A549 (cell line): ENCODE results near the gene PRKG1. TPM values are rescaled to one million over a fixed set of nuclear protein-coding genes. Genes with fewer than 3 reads are reported as not detected.

Source experiments
- ATAC-seq, 2 experiments: fragments of 200-7000 bp in 1 of 2; fragments of >200 bp in 1 of 2; cut with Nextera tagmentation in 1 of 2; cut with Tn5 transposase in 1 of 2; 3 replicates each; pipeline versions ENCODE4 v1.8.0 to v1.9.1; 2018 to 2020; ENCODE audit warnings: mild to moderate bottlenecking in 1 of 2, moderate library complexity in 1 of 2
- CTCF ChIA-PET: fragments of 300-600 bp; sonication (Branson Sonifier 250); formaldehyde crosslinking; extraction: SDS; loops from one replicate; lab custom pipeline; 2021; ENCODE audit warnings: antibody characterized with exemption, inconsistent platforms; lab: Yijun Ruan, JAX
- POLR2A ChIA-PET: fragments of 350-600 bp; formaldehyde crosslinking; extraction: SDS; loops from one replicate; lab custom pipeline; 2021; ENCODE audit warnings: antibody characterized with exemption, inconsistent platforms; lab: Yijun Ruan, JAX
- DNase-seq, 2 experiments: peaks; one replicate each; pipeline versions ENCODE4 v3.0.0 to v3.0.0-alpha.2; 2011 to 2016; ENCODE audit warnings: low read depth in 1 of 2, low spot score in 1 of 2
- FAIRE-seq: peaks from 2 replicates; lab custom pipeline; 2011; peaks lifted over from hg19 to GRCh38; lab: Jason Lieb, UNC
- H3K27ac ChIP-seq, 2 experiments: fragments of >200 bp; sonication (Bioruptor Twin); formaldehyde crosslinking; 3 replicates each; pipeline ENCODE4 v1.5.1; 2016 to 2017
- H3K4me1 ChIP-seq: fragments of >200 bp; sonication (Bioruptor Twin); formaldehyde crosslinking; 3 replicates; pipeline ENCODE4 v1.6.1; 2016
- H3K4me2 ChIP-seq: fragments of >200 bp; sonication (Bioruptor Twin); formaldehyde crosslinking; 3 replicates; pipeline ENCODE4 v1.6.1; 2016
- H3K4me3 ChIP-seq: fragments of >200 bp; sonication (Bioruptor Twin); formaldehyde crosslinking; 3 replicates; pipeline ENCODE4 v1.5.1; 2016
- H3K9me3 ChIP-seq: fragments of >200 bp; sonication (Bioruptor Twin); formaldehyde crosslinking; 3 replicates; pipeline ENCODE4 v1.6.1; 2016
- CBX2 ChIP-seq: fragments of 200-600 bp; sonication (generic); IDR thresholded peaks from 2 replicates; pipeline ENCODE4 v1.6.1; 2016; ENCODE audit warnings: low read depth, mild to moderate bottlenecking, borderline replicate concordance
- CTCF ChIP-seq: fragments of >200 bp; sonication (Bioruptor Twin); formaldehyde crosslinking; IDR thresholded peaks from 3 replicates; pipeline ENCODE4 v1.5.1; 2016
- ESRRA ChIP-seq: fragments of 150-350 bp; IDR thresholded peaks from 2 replicates; pipeline ENCODE4 v1.6.1; 2014; ENCODE audit warnings: mild to moderate bottlenecking, low read length, borderline replicate concordance
- FOSL2 ChIP-seq, 2 experiments: fragments of 450-650 bp in 1 of 2; fragments of >200 bp in 1 of 2; sonication (Bioruptor Twin) in 1 of 2; formaldehyde crosslinking; IDR thresholded peaks; 2 replicates each; pipeline versions ENCODE4 v1.5.0 to v1.6.1; 2016 to 2020; ENCODE audit warnings: mild to moderate bottlenecking in 1 of 2, moderate library complexity in 1 of 2
- GATA3 ChIP-seq: IDR thresholded peaks from 2 replicates; pipeline ENCODE4 v1.6.1; 2012; ENCODE audit warnings: borderline replicate concordance
- HES2 ChIP-seq: fragments of >200 bp; sonication (Bioruptor Twin); formaldehyde crosslinking; IDR thresholded peaks from 2 replicates; pipeline ENCODE4 v1.6.1; 2016
- HEYL ChIP-seq: fragments of 250-450 bp; sonication (Bioruptor Pico); IDR thresholded peaks from 2 replicates; pipeline ENCODE4 v1.8.0; 2021; ENCODE audit warnings: mild to moderate bottlenecking, moderate library complexity
- HMGXB4 ChIP-seq: fragments of 250-450 bp; sonication (Bioruptor Pico); IDR thresholded peaks from 2 replicates; pipeline ENCODE4 v1.5.0; 2021; ENCODE audit warnings: mild to moderate bottlenecking, moderate library complexity, borderline replicate concordance
- JUNB ChIP-seq: fragments of >200 bp; sonication (Bioruptor Twin); formaldehyde crosslinking; IDR thresholded peaks from 2 replicates; pipeline ENCODE4 v1.6.1; 2016
- KDM1A ChIP-seq: fragments of 200-600 bp; sonication (generic); IDR thresholded peaks from 2 replicates; pipeline ENCODE4 v1.6.1; 2016; ENCODE audit warnings: low read depth, mild to moderate bottlenecking
- MYC ChIP-seq: IDR thresholded peaks from 2 replicates; pipeline ENCODE4 v1.6.1; 2012; ENCODE audit warnings: mild to moderate bottlenecking, inconsistent platforms, low read length, improper control_type of control experiment, borderline replicate concordance
- NPAS2 ChIP-seq: fragments of 250-450 bp; sonication (Bioruptor Pico); IDR thresholded peaks from 2 replicates; pipeline ENCODE4 v1.8.0; 2022; ENCODE audit warnings: mild to moderate bottlenecking, moderate library complexity, borderline replicate concordance
- NR3C1 ChIP-seq: fragments of >200 bp; sonication (Bioruptor Twin); formaldehyde crosslinking; IDR thresholded peaks from 3 replicates; pipeline ENCODE4 v1.6.1; 2017
- PHF8 ChIP-seq: fragments of 200-600 bp; sonication (generic); IDR thresholded peaks from 2 replicates; pipeline ENCODE4 v1.6.1; 2016; ENCODE audit warnings: low read depth, mild to moderate bottlenecking, antibody characterized with exemption, moderate library complexity, borderline replicate concordance
- POLR2A ChIP-seq: IDR thresholded peaks from 2 replicates; pipeline ENCODE4 v1.6.1; 2012; ENCODE audit warnings: mild to moderate bottlenecking, low read length
- RAD21 ChIP-seq, 2 experiments: fragments of >200 bp in 1 of 2; sonication (Bioruptor Twin) in 1 of 2; formaldehyde crosslinking in 1 of 2; IDR thresholded peaks in 1 of 2; conservative IDR thresholded peaks in 1 of 2; 2 replicates in 1 of 2; 3 replicates in 1 of 2; pipeline ENCODE4 v1.6.1; 2012 to 2018; ENCODE audit warnings: inconsistent platforms in 1 of 2
- RCOR1 ChIP-seq: fragments of 150-350 bp; IDR thresholded peaks from 2 replicates; pipeline ENCODE4 v1.6.1; 2014; ENCODE audit warnings: antibody characterized with exemption, low read length, low read depth
- REST ChIP-seq: fragments of 200-600 bp; sonication (generic); IDR thresholded peaks from 2 replicates; pipeline ENCODE4 v1.6.1; 2016; ENCODE audit warnings: antibody characterized with exemption, mild to moderate bottlenecking, moderate library complexity
- SMC3 ChIP-seq: fragments of >200 bp; sonication (Bioruptor Twin); formaldehyde crosslinking; IDR thresholded peaks from 3 replicates; pipeline ENCODE4 v1.6.1; 2018; ENCODE audit warnings: inconsistent platforms
- SREBF2 ChIP-seq: fragments of 450-650 bp; IDR thresholded peaks from 2 replicates; pipeline ENCODE4 v1.6.1; 2014; ENCODE audit warnings: mild to moderate bottlenecking, moderate library complexity
- TFCP2L1 ChIP-seq: fragments of 250-450 bp; sonication (Bioruptor Pico); IDR thresholded peaks from 2 replicates; pipeline ENCODE4 v1.5.0; 2021; ENCODE audit warnings: mild to moderate bottlenecking
- ZC3H11A ChIP-seq: fragments of 450-650 bp; IDR thresholded peaks from 2 replicates; pipeline ENCODE4 v1.6.1; 2014; ENCODE audit warnings: antibody characterized with exemption, mild to moderate bottlenecking
- WGBS: methylation state at CpG from one replicate; pipeline ENCODE4 v1.1.6; 2017; ENCODE audit errors: missing lambda C conversion rate; 5-methylcytosine and 5-hydroxymethylcytosine counted together
- polyA plus RNA-seq, 4 experiments: library from polyadenylated mRNA; depleted of rRNA in 3 of 4; stranded (reverse); fragments of >200 nt; fragmentation: RNase III in 1 of 4; extraction: RNeasy Plus Mini Kit Qiagen cat#74134 plus additional on column Dnase treatment in 1 of 4; gene quantifications; 2 replicates in 3 of 4; 3 replicates in 1 of 4; pipeline ENCODE4 v1.2.3, GENCODE V29; 2011 to 2017

The PRKG1 gene
- polyA plus RNA-seq, 2 of the 4 experiments (the other 2 are of a cell fraction), result not detected

GRCh38 chr10:51421853-51422252 lies 347.6 kb downstream of the PRKG1 start:
- WGBS, result 0% methylated on average over 1 of the region's 1 CpG
- no peaks in the 10 kb centered on the region for H3K9me3 ChIP-seq
- ATAC-seq, result no peak
- POLR2A ChIA-PET, result no interaction called here
- no peaks in the 10 kb centered on the region for H3K4me1 ChIP-seq
- no peak overlapping the region for H3K27ac ChIP-seq
- FAIRE-seq, result no peak
- no peak overlapping the region for H3K4me3 ChIP-seq
- CTCF ChIA-PET, result interaction anchor here (0.9 to 2.3 kb wide), 3 partner anchors 32 to 358 kb away, joined by 3 to 17 read pairs (median 6); no protein-coding TSS in a partner anchor
- TF ChIP-seq REST (no peak), HMGXB4 (CRISPR knock-in tag) (no peak), HES2 (no peak), HEYL (CRISPR knock-in tag) (no peak), PHF8 (no peak), CBX2 (no peak), RCOR1 (no peak), GATA3 (no peak), ESRRA (no peak), MYC (no peak), TFCP2L1 (CRISPR knock-in tag) (no peak), NR3C1 (no peak), KDM1A (no peak), JUNB (no peak), ZC3H11A (no peak), FOSL2 (IDR thresholded peaks at IDR 0.05) (no peak), FOSL2 (CRISPR knock-in tag; IDR thresholded peaks at IDR 0.05) (no peak), POLR2A (no peak), NPAS2 (CRISPR knock-in tag) (no peak), SREBF2 (no peak)
- no peak overlapping the region for H3K4me2 ChIP-seq
- DNase-seq, result no peak

- peak; percentile 50 to 78; a peak in 4 of 6 replicates for ATAC-seq
Observed at GRCh38 chr10:51422311-51423120, 348.2 kb downstream of the PRKG1 start.

More at GRCh38 chr10:51422311-51423120, 348.2 kb downstream of the PRKG1 start:
- H3K4me2 ChIP-seq, result no peak overlapping the region
- peak; percentile 13 to 26 for DNase-seq
- WGBS, result 15% methylated on average over 6 of the region's 6 CpGs
- peak; percentile 38; a peak in 2 of 5 replicates for TF ChIP-seq RAD21 (conservative IDR thresholded peaks at IDR 0.05 in 1 of 2, IDR thresholded peaks at IDR 0.05 in 1 of 2)
- TF ChIP-seq CTCF, result peak; percentile 47
- TF ChIP-seq GATA3, result peak; percentile 19; the same call in 1 of the 2 replicates
- TF ChIP-seq SMC3, result peak; percentile 48; the same call in 2 of the 3 replicates
- no peak for TF ChIP-seq ZC3H11A
- H3K9me3 ChIP-seq, result no peaks in the 10 kb centered on the region
- H3K4me3 ChIP-seq, result no peak overlapping the region
- H3K4me1 ChIP-seq, result no peaks in the 10 kb centered on the region
- POLR2A ChIA-PET, result no interaction called here
- H3K27ac ChIP-seq, result no peak overlapping the region
- CTCF ChIA-PET, result interaction anchor here (0.9 to 2.3 kb wide), 3 partner anchors 33 to 359 kb away, joined by 3 to 17 read pairs (median 6); no protein-coding TSS in a partner anchor
- FAIRE-seq, result no peak
